Calu3 (cell line): ENCODE measurements around the gene POU4F1. TPM values are rescaled to one million over a fixed set of nuclear protein-coding genes. Genes with fewer than 3 reads are reported as not detected.

Source experiments
- BruUV-seq: library from RNA; stranded (reverse); fragments of 400-500 nt; replicated peaks from 2 replicates; lab custom pipeline; 2021; lab: Mats Ljungman, UMichigan
- CTCF ChIA-PET: fragments of 300-600 bp; sonication (Branson Sonifier 250); formaldehyde crosslinking; loops from one replicate; lab custom pipeline; 2022; ENCODE audit warnings: antibody characterized with exemption; lab: Charles Lee
- DNase-seq: peaks from one replicate; pipeline ENCODE4 v3.0.0; 2022
- H3K27ac Mint-ChIP-seq: one replicate; pipeline ENCODE4 v1.8.0; 2022; ENCODE audit warnings: mixed read lengths; ENCODE audit not compliant: unreplicated experiment
- H3K27me3 Mint-ChIP-seq: one replicate; pipeline ENCODE4 v1.8.0; 2022; ENCODE audit warnings: mixed read lengths; ENCODE audit not compliant: unreplicated experiment
- H3K36me3 Mint-ChIP-seq: one replicate; pipeline ENCODE4 v1.8.0; 2022; ENCODE audit warnings: mild to moderate bottlenecking, moderate library complexity, mixed read lengths; ENCODE audit not compliant: insufficient read depth, unreplicated experiment
- H3K4me1 Mint-ChIP-seq: one replicate; pipeline ENCODE4 v1.8.0; 2022; ENCODE audit warnings: mild to moderate bottlenecking, low read depth, mixed read lengths; ENCODE audit not compliant: unreplicated experiment
- H3K4me3 Mint-ChIP-seq: one replicate; pipeline ENCODE4 v1.8.0; 2022; ENCODE audit warnings: mild to moderate bottlenecking, low read depth, moderate library complexity, mixed read lengths; ENCODE audit not compliant: unreplicated experiment
- H3K9me3 Mint-ChIP-seq: one replicate; pipeline ENCODE4 v1.8.0; 2022; ENCODE audit warnings: low read depth, mixed read lengths; ENCODE audit not compliant: unreplicated experiment
- CTCF ChIP-seq: fragments of 200-600 bp; IDR thresholded peaks from one replicate; pipeline ENCODE4 v1.8.0; 2022; ENCODE audit warnings: antibody characterized with exemption; ENCODE audit not compliant: unreplicated experiment
- intact Hi-C: fragments of 100-400 bp; cut with micrococcal nuclease; formaldehyde crosslinking; loops from one replicate; pipeline ENCODE4 v1.10.0; 2022; ENCODE audit not compliant: unreplicated experiment
- total RNA-seq: library from RNA; stranded (reverse); gene quantifications from 2 replicates; pipeline ENCODE4 v1.2.3, GENCODE V29; 2022

Gene POU4F1
- total RNA-seq, 1 experiment from 2014 or later = 1.0 TPM

GRCh38 chr13:78630511-78630910 lies 27.2 kb upstream of the POU4F1 start:
- intact Hi-C loops = no loop called here
- no peak for TF ChIP-seq CTCF
- no TSS peak for BruUV-seq
- CTCF ChIA-PET = no interaction called here
- Mint-ChIP-seq H3K4me3 (no peak overlapping the region), H3K36me3 (no peaks in the 10 kb centered on the region), H3K9me3 (no peaks in the 10 kb centered on the region), H3K27ac (no peak overlapping the region), H3K27me3 (no peaks in the 10 kb centered on the region), H3K4me1 (no peaks in the 10 kb centered on the region)
- DNase-seq = no peak

GRCh38 chr13:78625384-78625783 lies 22.0 kb upstream of the POU4F1 start:
- no TSS peak for BruUV-seq
- CTCF ChIA-PET = no interaction called here
- Mint-ChIP-seq H3K4me3 (no peak overlapping the region), H3K27me3 (no peaks in the 10 kb centered on the region), H3K27ac (no peak overlapping the region), H3K9me3 (no peaks in the 10 kb centered on the region), H3K4me1 (no peaks in the 10 kb centered on the region), H3K36me3 (no peaks in the 10 kb centered on the region)
- intact Hi-C loops = no loop called here
- TF ChIP-seq CTCF = no peak
- DNase-seq = no peak

- intact Hi-C loops = no loop called here
- TF ChIP-seq CTCF = no peak
- CTCF ChIA-PET = no interaction called here
These were observed 19.8 kb upstream of the POU4F1 start for GRCh38 chr13:78623132-78623531.

GRCh38 chr13:78620936-78621470 lies 17.7 kb upstream of the POU4F1 start:
- Mint-ChIP-seq H3K4me1 (no peaks in the 10 kb centered on the region), H3K27ac (no peak overlapping the region), H3K9me3 (no peaks in the 10 kb centered on the region), H3K4me3 (no peak overlapping the region), H3K36me3 (no peaks in the 10 kb centered on the region), H3K27me3 (no peaks in the 10 kb centered on the region)
- no peak for DNase-seq
- intact Hi-C loops = no loop called here
- no TSS peak for BruUV-seq
- no peak for TF ChIP-seq CTCF
- CTCF ChIA-PET = no interaction called here

More at GRCh38 chr13:78623132-78623531, 19.8 kb upstream of the POU4F1 start:
- BruUV-seq = no TSS peak
- no peak overlapping the region for H3K27ac Mint-ChIP-seq
- no peaks in the 10 kb centered on the region for H3K36me3 Mint-ChIP-seq
- H3K4me1 Mint-ChIP-seq = no peaks in the 10 kb centered on the region
- H3K9me3 Mint-ChIP-seq = no peaks in the 10 kb centered on the region
- H3K4me3 Mint-ChIP-seq = no peak overlapping the region
- H3K27me3 Mint-ChIP-seq = no peaks in the 10 kb centered on the region
- no peak for DNase-seq
